GM12878 (cell line): ENCODE results near the gene METTL1. TPM values are rescaled to one million over a fixed set of nuclear protein-coding genes. Genes with fewer than 3 reads are reported as not detected.

Experiments
- ATAC-seq: fragments of 200-7000 bp; cut with Tn5 transposase; 3 replicates; pipeline ENCODE4 v1.9.1; 2020; ENCODE audit warnings: mild to moderate bottlenecking, moderate library complexity
- BruUV-seq: library from RNA; stranded (reverse); fragments of 400-500 nt; replicated peaks from 2 replicates; lab custom pipeline; 2021; lab: Mats Ljungman, UMichigan
- CTCF ChIA-PET: fragments of 300-600 bp; sonication (Branson Sonifier 250); formaldehyde crosslinking; extraction: SDS; loops from one replicate; lab custom pipeline; 2021; ENCODE audit warnings: inconsistent platforms; lab: Yijun Ruan, JAX
- POLR2A ChIA-PET: fragments of 350-600 bp; formaldehyde crosslinking; extraction: SDS; loops from one replicate; lab custom pipeline; 2021; ENCODE audit warnings: inconsistent platforms; lab: Charles Lee
- RAD21 ChIA-PET: fragments of 300-600 bp; sonication (Branson Sonifier 250); formaldehyde crosslinking; loops from one replicate; lab custom pipeline; 2023; ENCODE audit warnings: antibody characterized with exemption; ENCODE audit not compliant: unreplicated experiment; lab: Charles Lee
- SMC1A ChIA-PET: fragments of 300-600 bp; sonication (Branson Sonifier 250); formaldehyde crosslinking; loops from one replicate; lab custom pipeline; 2023; ENCODE audit not compliant: unreplicated experiment, uncharacterized antibody; lab: Charles Lee
- DNase-seq: peaks from one replicate; pipeline ENCODE4 v3.0.0-alpha.2; 2011; ENCODE audit warnings: low read depth, low spot score
- FAIRE-seq: peaks from 3 replicates; lab custom pipeline; 2011; peaks lifted over from hg19 to GRCh38; lab: Jason Lieb, UNC
- H2AFZ ChIP-seq: 2 replicates; pipeline ENCODE4 v1.6.0; 2011; ENCODE audit warnings: low read depth, low read length, control low read depth; ENCODE audit not compliant: control insufficient read depth
- H3K27ac ChIP-seq: 2 replicates; pipeline ENCODE4 v1.5.1; 2011; ENCODE audit warnings: control low read depth; ENCODE audit not compliant: control insufficient read depth, insufficient read depth
- H3K27me3 ChIP-seq, 2 experiments: replicated peaks in 1 of 2; 2 replicates each; pipeline versions ENCODE4 v1.6.0 to v1.6.1; 2011; ENCODE audit warnings: low read length in 1 of 2; ENCODE audit not compliant: control insufficient read depth in 2 of 2, insufficient read depth in 2 of 2
- H3K36me3 ChIP-seq, 2 experiments: 2 replicates each; pipeline ENCODE4 v1.5.1; 2011; ENCODE audit warnings: low read length in 1 of 2; ENCODE audit not compliant: control insufficient read depth in 2 of 2, insufficient read depth in 2 of 2
- H3K4me1 ChIP-seq: 2 replicates; pipeline ENCODE4 v1.6.1; 2011; ENCODE audit warnings: mild to moderate bottlenecking, low read length, moderate library complexity, mixed read lengths; ENCODE audit not compliant: control insufficient read depth, insufficient read depth
- H3K4me2 ChIP-seq: 2 replicates; pipeline ENCODE4 v1.6.0; 2011; ENCODE audit warnings: control low read depth; ENCODE audit not compliant: control insufficient read depth, insufficient read depth
- H3K4me3 ChIP-seq: fragments of 200-600 bp; sonication (generic); 2 replicates; pipeline ENCODE4 v1.5.1; 2016
- H3K79me2 ChIP-seq: 2 replicates; pipeline ENCODE4 v1.6.0; 2011; ENCODE audit warnings: low read length; ENCODE audit not compliant: control insufficient read depth, insufficient read depth
- H3K9ac ChIP-seq: 2 replicates; pipeline ENCODE4 v1.8.0; 2011; ENCODE audit warnings: low read length, control low read depth, mixed read lengths; ENCODE audit not compliant: control insufficient read depth, insufficient read depth
- H3K9me3 ChIP-seq: replicated peaks from 3 replicates; pipeline ENCODE4 v1.5.1; 2011; ENCODE audit warnings: mild to moderate bottlenecking, low read length; ENCODE audit not compliant: control insufficient read depth, insufficient read depth
- H4K20me1 ChIP-seq: 2 replicates; pipeline ENCODE4 v1.6.0; 2011; ENCODE audit not compliant: control insufficient read depth, insufficient read depth
- BCL11A ChIP-seq: IDR thresholded peaks from 2 replicates; pipeline ENCODE4 v1.6.1; 2011; ENCODE audit warnings: low read depth, low read length
- CHD1 ChIP-seq: IDR thresholded peaks from 2 replicates; pipeline ENCODE4 v1.6.1; 2012; ENCODE audit warnings: low read depth, low read length, improper control_type of control experiment
- ETV6 ChIP-seq, 2 experiments: fragments of 450-650 bp in 1 of 2; IDR thresholded peaks in 1 of 2; conservative IDR thresholded peaks in 1 of 2; 2 replicates each; pipeline ENCODE4 v1.6.1; 2014; ENCODE audit warnings: antibody characterized with exemption in 1 of 2, borderline replicate concordance in 1 of 2, low read depth in 1 of 2, mild to moderate bottlenecking in 1 of 2, moderate library complexity in 1 of 2
- KAT2A ChIP-seq: conservative IDR thresholded peaks from 2 replicates; pipeline ENCODE4 v1.6.1; 2011; ENCODE audit warnings: low read depth, low read length; ENCODE audit not compliant: control insufficient read depth
- NR2C2 ChIP-seq: IDR thresholded peaks from 2 replicates; pipeline ENCODE4 v1.6.1; 2011; ENCODE audit warnings: borderline replicate concordance, low read depth; ENCODE audit not compliant: control insufficient read depth, insufficient read length
- RAD21 ChIP-seq: IDR thresholded peaks from 2 replicates; pipeline ENCODE4 v1.6.1; 2011; ENCODE audit warnings: mild to moderate bottlenecking, low read depth, low read length, moderate library complexity; ENCODE audit not compliant: insufficient read depth
- RAD51 ChIP-seq: fragments of 450-650 bp; IDR thresholded peaks from 2 replicates; pipeline ENCODE4 v1.6.1; 2016; ENCODE audit warnings: moderate library complexity, mild to moderate bottlenecking, inconsistent platforms
- WGBS: methylation state at CpG from one replicate; pipeline ENCODE4 v1.1.6; 2016; ENCODE audit warnings: low lambda C conversion rate; ENCODE audit not compliant: insufficient replicate concordance, insufficient coverage; ENCODE audit errors: missing lambda C conversion rate; 5-methylcytosine and 5-hydroxymethylcytosine counted together
- in situ Hi-C: fragments of 300-500 bp; cut with MboI; formaldehyde crosslinking; loops from 9 replicates; pipeline ENCODE4 v1.14.3; 2018; ENCODE audit warnings: mixed read lengths
- intact Hi-C: fragments of 100-400 bp; cut with micrococcal nuclease; formaldehyde crosslinking; loops from one replicate; pipeline ENCODE4 v1.14.2; 2022; ENCODE audit not compliant: unreplicated experiment
- polyA plus RNA-seq, 11 experiments: library from polyadenylated mRNA; depleted of rRNA in 4 of 11; unstranded in 6 of 11; stranded (reverse) in 5 of 11; fragments of >200 nt; fragmentation: Nextera tagmentation in 4 of 11; fragmentation: Illumina TruSeq in 1 of 11; extraction: Ambion mirVana in 4 of 11; extraction: Trizol in 1 of 11; gene quantifications; 1 replicate in 1 of 11; 2 replicates in 10 of 11; pipeline versions ENCODE4 v1.2.1 to v1.2.3, GENCODE V29; 2011 to 2016; ENCODE audit warnings: inconsistent platforms in 2 of 11, missing spikeins in 2 of 11, low read depth in 1 of 11
- total RNA-seq, 4 experiments: library from RNA; depleted of rRNA in 3 of 4; stranded (reverse); fragments of >200 nt in 3 of 4; fragmentation: Illumina TruSeq in 1 of 4; extraction: Trizol in 1 of 4; gene quantifications; 2 replicates each; pipeline versions ENCODE4 v1.2.1 to v1.2.3, GENCODE V29; 2013 to 2021
- TF ChIP-seq, protein P1 (sequence below): fragments of 450-650 bp; formaldehyde crosslinking; IDR thresholded peaks from 2 replicates; pipeline ENCODE4 v1.5.0; 2022; ENCODE audit warnings: mild to moderate bottlenecking, missing genetic modification characterization
- TF ChIP-seq, protein P2 (sequence below), 3 experiments: IDR thresholded peaks in 2 of 3; conservative IDR thresholded peaks in 1 of 3; 2 replicates each; pipeline ENCODE4 v1.5.1; 2011; ENCODE audit warnings: low read depth in 3 of 3, low read length in 3 of 3, mild to moderate bottlenecking in 3 of 3, control low read depth in 2 of 3, moderate library complexity in 2 of 3, inconsistent platforms in 1 of 3, mixed read lengths in 1 of 3; ENCODE audit not compliant: control insufficient read depth in 2 of 3, insufficient read depth in 1 of 3; ENCODE audit errors: extremely low read depth in 1 of 3

Gene METTL1
- total and polyA plus RNA-seq, 10 of the 15 experiments (the other 5 are each of a cell fraction or from before 2014, with no cell fraction given): 11.3 to 44.3 (median 30.6) TPM

GRCh38 chr12:57796996-57797395 is 25.1 kb upstream of the METTL1 start:
- DNase-seq: no peak
- ChIA-PET SMC1A (interaction anchor here (1.1 to 1.7 kb wide), 2 partner anchors 10 to 212 kb away, joined by 3 to 7 read pairs; no protein-coding TSS in a partner anchor), POLR2A (interaction anchor here (1.1 to 1.2 kb wide), 2 partner anchors 14 to 40 kb away, joined by 3 read pairs; no protein-coding TSS in a partner anchor), RAD21 (no interaction called here), CTCF (interaction anchor here (0.5 to 9.5 kb wide), 4 partner anchors 11 to 107 kb away, joined by 3 to 87 read pairs (median 5); no protein-coding TSS in a partner anchor)
- in situ Hi-C loops: no loop called here
- 100% methylated on average over 1 of the region's 1 CpG for WGBS
- no peaks in the 10 kb centered on the region for H3K9me3 ChIP-seq
- no TSS peak for BruUV-seq
- H3K27ac ChIP-seq: no peak overlapping the region
- no peak overlapping the region for H3K9ac ChIP-seq
- no peak for TF ChIP-seq NR2C2
- no peak for TF ChIP-seq ETV6 (conservative IDR thresholded peaks at IDR 0.05 in 1 of 2, IDR thresholded peaks at IDR 0.05 in 1 of 2; ENCODE audit: borderline replicate concordance in 1 of 2, low read depth in 1 of 2)
- no peak for TF ChIP-seq RAD21
- TF ChIP-seq KAT2A: no peak
- TF ChIP-seq BCL11A: no peak
- TF ChIP-seq RAD51: no peak
- TF ChIP-seq, protein P1, sequence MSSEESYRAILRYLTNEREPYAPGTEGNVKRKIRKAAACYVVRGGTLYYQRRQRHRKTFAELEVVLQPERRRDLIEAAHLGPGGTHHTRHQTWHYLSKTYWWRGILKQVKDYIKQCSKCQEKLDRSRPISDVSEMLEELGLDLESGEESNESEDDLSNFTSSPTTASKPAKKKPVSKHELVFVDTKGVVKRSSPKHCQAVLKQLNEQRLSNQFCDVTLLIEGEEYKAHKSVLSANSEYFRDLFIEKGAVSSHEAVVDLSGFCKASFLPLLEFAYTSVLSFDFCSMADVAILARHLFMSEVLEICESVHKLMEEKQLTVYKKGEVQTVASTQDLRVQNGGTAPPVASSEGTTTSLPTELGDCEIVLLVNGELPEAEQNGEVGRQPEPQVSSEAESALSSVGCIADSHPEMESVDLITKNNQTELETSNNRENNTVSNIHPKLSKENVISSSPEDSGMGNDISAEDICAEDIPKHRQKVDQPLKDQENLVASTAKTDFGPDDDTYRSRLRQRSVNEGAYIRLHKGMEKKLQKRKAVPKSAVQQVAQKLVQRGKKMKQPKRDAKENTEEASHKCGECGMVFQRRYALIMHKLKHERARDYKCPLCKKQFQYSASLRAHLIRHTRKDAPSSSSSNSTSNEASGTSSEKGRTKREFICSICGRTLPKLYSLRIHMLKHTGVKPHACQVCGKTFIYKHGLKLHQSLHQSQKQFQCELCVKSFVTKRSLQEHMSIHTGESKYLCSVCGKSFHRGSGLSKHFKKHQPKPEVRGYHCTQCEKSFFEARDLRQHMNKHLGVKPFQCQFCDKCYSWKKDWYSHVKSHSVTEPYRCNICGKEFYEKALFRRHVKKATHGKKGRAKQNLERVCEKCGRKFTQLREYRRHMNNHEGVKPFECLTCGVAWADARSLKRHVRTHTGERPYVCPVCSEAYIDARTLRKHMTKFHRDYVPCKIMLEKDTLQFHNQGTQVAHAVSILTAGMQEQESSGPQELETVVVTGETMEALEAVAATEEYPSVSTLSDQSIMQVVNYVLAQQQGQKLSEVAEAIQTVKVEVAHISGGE (CRISPR knock-in tag): no peak
- TF ChIP-seq CHD1: no peak
- TF ChIP-seq, protein P2, sequence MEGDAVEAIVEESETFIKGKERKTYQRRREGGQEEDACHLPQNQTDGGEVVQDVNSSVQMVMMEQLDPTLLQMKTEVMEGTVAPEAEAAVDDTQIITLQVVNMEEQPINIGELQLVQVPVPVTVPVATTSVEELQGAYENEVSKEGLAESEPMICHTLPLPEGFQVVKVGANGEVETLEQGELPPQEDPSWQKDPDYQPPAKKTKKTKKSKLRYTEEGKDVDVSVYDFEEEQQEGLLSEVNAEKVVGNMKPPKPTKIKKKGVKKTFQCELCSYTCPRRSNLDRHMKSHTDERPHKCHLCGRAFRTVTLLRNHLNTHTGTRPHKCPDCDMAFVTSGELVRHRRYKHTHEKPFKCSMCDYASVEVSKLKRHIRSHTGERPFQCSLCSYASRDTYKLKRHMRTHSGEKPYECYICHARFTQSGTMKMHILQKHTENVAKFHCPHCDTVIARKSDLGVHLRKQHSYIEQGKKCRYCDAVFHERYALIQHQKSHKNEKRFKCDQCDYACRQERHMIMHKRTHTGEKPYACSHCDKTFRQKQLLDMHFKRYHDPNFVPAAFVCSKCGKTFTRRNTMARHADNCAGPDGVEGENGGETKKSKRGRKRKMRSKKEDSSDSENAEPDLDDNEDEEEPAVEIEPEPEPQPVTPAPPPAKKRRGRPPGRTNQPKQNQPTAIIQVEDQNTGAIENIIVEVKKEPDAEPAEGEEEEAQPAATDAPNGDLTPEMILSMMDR (IDR thresholded peaks at IDR 0.05 in 2 of 3, conservative IDR thresholded peaks at IDR 0.05 in 1 of 3; ENCODE audit: control insufficient read depth in 2 of 3, extremely low read depth in 1 of 3, insufficient read depth in 1 of 3, low read depth in 3 of 3, low read length in 3 of 3): no peak
- H3K27me3 ChIP-seq: no peaks in the 10 kb centered on the region
- peaks cover 7 to 28% of the 10 kb centered on the region in 2 experiments for H3K36me3 ChIP-seq
- intact Hi-C loops: no loop called here
- no peaks in the 10 kb centered on the region for H3K79me2 ChIP-seq
- no peak for ATAC-seq
- H3K4me2 ChIP-seq: no peak overlapping the region
- no peak overlapping the region for H2AFZ ChIP-seq
- no peaks in the 10 kb centered on the region for H4K20me1 ChIP-seq
- no peak for FAIRE-seq
- no peak overlapping the region for H3K4me3 ChIP-seq
- H3K4me1 ChIP-seq: no peaks in the 10 kb centered on the region
